Measurements from ENCODE around the gene OGN.

Gene OGN

GRCh38 chr9:92402826-92403745, 1.3 kb downstream of the OGN start:
- no peak for DNase-seq

GRCh38 chr9:92402360-92402759, 2.0 kb downstream of the OGN start:
- DNase-seq: no peak

- DNase-seq: no peak
Observed at GRCh38 chr9:92397853-92398252, 6.5 kb downstream of the OGN start.

GRCh38 chr9:92395617-92396016, 8.8 kb downstream of the OGN start:
- DNase-seq: no peak

GRCh38 chr9:92393686-92394085, 10.7 kb downstream of the OGN start:
- no peak for DNase-seq

- DNase-seq: no peak
Observed at GRCh38 chr9:92392690-92393089, 11.7 kb downstream of the OGN start.

- DNase-seq: no peak
Observed at GRCh38 chr9:92385953-92386352, 18.4 kb downstream of the OGN start.

- no peak for DNase-seq
Observed at GRCh38 chr9:92385477-92385876, 18.9 kb downstream of the OGN start.

GRCh38 chr9:92385001-92385400, 19.4 kb downstream of the OGN start:
- no peak for DNase-seq

GRCh38 chr9:92384375-92384774, 20.0 kb downstream of the OGN start:
- no peak for DNase-seq

- DNase-seq: no peak
Observed at GRCh38 chr9:92381775-92382174, 22.6 kb downstream of the OGN start.

GRCh38 chr9:92380603-92381002, 23.8 kb downstream of the OGN start:
- no peak for DNase-seq

GRCh38 chr9:92378865-92379560, 25.4 kb downstream of the OGN start:
- DNase-seq: no peak

GRCh38 chr9:92377876-92378275, 26.5 kb downstream of the OGN start:
- no peak for DNase-seq

GRCh38 chr9:92373167-92373566, 31.2 kb downstream of the OGN start:
- no peak for DNase-seq

- no peak for DNase-seq
Observed at GRCh38 chr9:92369075-92369474, 35.3 kb downstream of the OGN start.

- no peak for DNase-seq
Observed at GRCh38 chr9:92360083-92360482, 44.3 kb downstream of the OGN start.

GRCh38 chr9:92359394-92359995, 44.9 kb downstream of the OGN start:
- DNase-seq: no peak

GRCh38 chr9:92353051-92353450, 51.3 kb downstream of the OGN start:
- no peak for DNase-seq

- no peak for DNase-seq
Observed at GRCh38 chr9:92350740-92351133, 53.6 kb downstream of the OGN start.

GRCh38 chr9:92349771-92350739, 54.3 kb downstream of the OGN start:
- no peak for DNase-seq

- DNase-seq: no peak
Observed at GRCh38 chr9:92345582-92345981, 58.8 kb downstream of the OGN start.
